Measurements from ENCODE around the gene RGS3. TPM values are rescaled to one million over a fixed set of nuclear protein-coding genes. Genes with fewer than 3 reads are reported as not detected.

Gene RGS3
- total and polyA plus RNA-seq, 2 donors (not counting 3 experiments of a cell fraction or from before 2014, with no cell fraction given) = 356 to 416 TPM

DNA sequence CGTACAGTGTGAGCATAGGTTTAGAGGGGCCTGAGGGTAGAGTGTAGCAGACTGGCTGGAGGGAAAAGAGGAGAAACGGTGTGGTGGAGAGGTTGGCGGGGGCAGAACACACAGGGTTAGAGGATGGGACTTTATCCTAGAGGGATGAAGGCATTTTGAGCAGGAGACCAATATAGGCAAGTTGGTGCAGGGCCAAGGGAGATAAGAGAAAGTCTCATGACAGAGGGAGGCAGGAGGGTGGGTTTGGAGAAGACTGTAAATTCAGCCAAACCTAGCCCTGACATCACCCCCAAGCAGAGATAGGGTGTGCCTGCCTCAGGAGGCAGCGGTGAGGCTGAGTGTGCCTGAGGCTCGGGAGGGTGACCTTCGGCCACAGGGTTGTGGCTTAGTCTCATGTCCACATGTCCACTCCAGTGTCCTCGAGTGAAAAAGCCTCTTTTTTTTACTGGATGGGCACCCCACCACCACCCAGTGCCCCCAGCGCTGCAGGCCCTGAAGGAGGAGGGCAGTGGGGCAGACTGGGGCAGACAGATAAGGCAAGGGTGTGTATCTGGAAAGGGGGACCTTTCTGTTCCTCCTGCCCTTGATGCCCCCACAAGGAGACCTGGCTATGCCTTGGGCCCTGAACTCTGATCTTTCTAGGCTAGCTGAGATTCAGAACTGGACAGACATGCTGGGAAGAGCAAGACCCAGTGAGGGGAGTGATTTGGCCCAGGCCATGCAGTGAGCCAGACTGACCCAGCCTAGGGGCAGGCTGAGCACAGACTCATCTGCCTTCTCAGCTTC is 108.7 kb downstream of the RGS3 start:
- CTCF ChIA-PET = interaction anchor here (1.1 to 1.2 kb wide), 2 partner anchors 22 to 83 kb away, joined by 3 to 4 read pairs; no protein-coding TSS in a partner anchor
- H3K27me3 ChIP-seq (ENCODE audit: control insufficient read depth in 2 of 2, insufficient read depth in 2 of 2, low read length in 2 of 2) = no peaks in the 10 kb centered on the region
- no peak overlapping the region for H3K4me2 ChIP-seq (ENCODE audit: insufficient read depth, low read length)
- H3K79me2 ChIP-seq (ENCODE audit: control insufficient read depth, insufficient read depth, low read length) = peaks cover 7% of the 10 kb centered on the region
- intact Hi-C loops (cut with micrococcal nuclease) = no loop called here
- no peak for TF ChIP-seq GATA2 (IDR thresholded peaks at IDR 0.05; ENCODE audit: insufficient read depth, insufficient read length, low read depth, low read length)
- no peak for TF ChIP-seq FOS (IDR thresholded peaks at IDR 0.05; ENCODE audit: borderline replicate concordance, insufficient read depth, low read length)
- no peak for TF ChIP-seq POLR2A (IDR thresholded peaks at IDR 0.05; ENCODE audit: low read depth, low read length)
- no peak overlapping the region for H3K27ac ChIP-seq (ENCODE audit: insufficient read depth, low read depth, low read length)
- peaks cover 2% of the 10 kb centered on the region for H3K4me1 ChIP-seq (ENCODE audit: control insufficient read depth, extremely low read depth, insufficient read depth, low read length)
- DNase-seq (ENCODE audit: low read depth, low spot score) = no peak
- no peak overlapping the region for H3K4me3 ChIP-seq (replicated peaks in 1 of 3; ENCODE audit: insufficient read depth in 1 of 3, low read depth in 1 of 3, low read length in 3 of 3)
- dilution Hi-C loops (cut with MboI; ENCODE audit: extremely low pct_ligation_motif_present, low sequenced_read_pairs) = no loop called here
- FAIRE-seq = no peak
- H3K9ac ChIP-seq (replicated peaks; ENCODE audit: extremely low read depth, insufficient read depth, low read length) = no peak overlapping the region
- BruUV-seq (replicated peaks) = no TSS peak
- no peaks in the 10 kb centered on the region for H4K20me1 ChIP-seq (replicated peaks; ENCODE audit: control insufficient read depth, extremely low read depth, insufficient read depth, low read length)
- POLR2A ChIA-PET = no interaction called here
- H3K9me1 ChIP-seq (replicated peaks; ENCODE audit: control insufficient read depth, extremely low read depth, insufficient read depth, low read length) = no peaks in the 10 kb centered on the region
- no peak overlapping the region for H2AFZ ChIP-seq (ENCODE audit: low read depth, low read length)
- H3K9me3 ChIP-seq (replicated peaks; ENCODE audit: control insufficient read depth, insufficient read depth, low read length) = no peaks in the 10 kb centered on the region
- H3K36me3 ChIP-seq (ENCODE audit: control insufficient read depth in 2 of 2, extremely low read depth in 1 of 2, insufficient read depth in 2 of 2, low read length in 2 of 2) = peaks cover 0 to 29% of the 10 kb centered on the region in 2 experiments

DNA sequence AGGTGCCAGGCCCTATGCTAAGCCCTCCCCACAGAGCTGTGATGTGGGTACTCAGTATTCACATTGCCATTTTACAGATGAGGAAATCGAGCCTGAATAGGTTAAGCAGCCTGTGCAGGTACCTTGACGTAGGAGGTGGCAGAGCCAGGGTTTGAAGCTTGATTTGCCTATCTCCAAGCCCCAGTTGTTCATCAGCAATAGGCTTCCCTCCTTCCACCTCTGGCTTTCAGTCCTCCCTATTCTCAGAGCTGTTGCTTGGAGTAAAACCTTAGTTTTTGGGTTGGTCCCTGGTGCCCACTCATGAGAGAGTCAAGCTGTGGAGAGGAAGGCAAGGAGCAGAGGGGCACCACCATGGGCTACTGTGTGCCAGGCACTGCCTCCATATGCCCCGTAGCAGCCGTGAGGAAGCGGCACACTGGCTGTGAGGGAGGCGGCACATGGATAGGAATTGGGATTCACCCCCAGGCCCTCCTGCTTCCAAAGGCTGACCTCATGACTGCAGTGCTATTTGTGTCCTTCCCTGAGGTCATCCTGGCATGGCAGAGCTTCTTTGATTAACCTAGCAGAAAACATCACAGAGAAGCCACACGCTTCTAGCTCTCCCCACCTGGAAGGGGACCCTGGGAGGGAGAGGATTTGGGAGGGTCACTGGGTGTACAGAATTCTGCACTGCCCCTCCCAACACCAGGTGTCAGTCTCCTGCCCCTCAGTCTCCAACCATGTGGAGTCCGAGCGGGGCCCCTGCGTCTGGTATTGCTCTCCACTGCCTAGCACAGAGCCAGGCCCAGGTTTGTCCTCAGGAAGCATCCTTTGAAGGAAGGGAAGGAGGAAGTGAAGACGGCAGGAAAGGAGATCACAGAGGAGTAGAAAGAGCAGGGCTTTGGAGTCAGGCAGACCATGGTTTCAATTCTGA is 109.8 kb downstream of the RGS3 start:
- Histone ChIP-seq H3K4me1 (ENCODE audit: control insufficient read depth, extremely low read depth, insufficient read depth, low read length) (peaks cover 12% of the 10 kb centered on the region), H3K4me3 (replicated peaks in 1 of 3; ENCODE audit: insufficient read depth in 1 of 3, low read depth in 1 of 3, low read length in 3 of 3) (no peak overlapping the region), H3K9ac (replicated peaks; ENCODE audit: extremely low read depth, insufficient read depth, low read length) (no peak overlapping the region), H3K9me3 (replicated peaks; ENCODE audit: control insufficient read depth, insufficient read depth, low read length) (no peaks in the 10 kb centered on the region), H3K9me1 (replicated peaks; ENCODE audit: control insufficient read depth, extremely low read depth, insufficient read depth, low read length) (no peaks in the 10 kb centered on the region), H4K20me1 (replicated peaks; ENCODE audit: control insufficient read depth, extremely low read depth, insufficient read depth, low read length) (no peaks in the 10 kb centered on the region), H3K27ac (ENCODE audit: insufficient read depth, low read depth, low read length) (no peak overlapping the region), H2AFZ (ENCODE audit: low read depth, low read length) (no peak overlapping the region), H3K4me2 (ENCODE audit: insufficient read depth, low read length) (no peak overlapping the region), H3K79me2 (ENCODE audit: control insufficient read depth, insufficient read depth, low read length) (peaks cover 11% of the 10 kb centered on the region), H3K27me3 (ENCODE audit: control insufficient read depth in 2 of 2, insufficient read depth in 2 of 2, low read length in 2 of 2) (no peaks in the 10 kb centered on the region), H3K36me3 (ENCODE audit: control insufficient read depth in 2 of 2, extremely low read depth in 1 of 2, insufficient read depth in 2 of 2, low read length in 2 of 2) (peaks cover 0 to 27% of the 10 kb centered on the region in 2 experiments)
- intact Hi-C loops (cut with micrococcal nuclease) (no loop called here), dilution Hi-C loops (cut with MboI; ENCODE audit: extremely low pct_ligation_motif_present, low sequenced_read_pairs) (no loop called here)
- CTCF ChIA-PET = interaction anchor here (1.1 kb wide), 1 partner anchor 82 kb away, joined by 3 read pairs; no protein-coding TSS in a partner anchor
- no peak for FAIRE-seq
- POLR2A ChIA-PET = no interaction called here
- TF ChIP-seq FOS (IDR thresholded peaks at IDR 0.05; ENCODE audit: borderline replicate concordance, insufficient read depth, low read length) (no peak), POLR2AphosphoS5 (IDR thresholded peaks at IDR 0.05; ENCODE audit: insufficient read depth, low read depth, low read length) (no peak), JUN (IDR thresholded peaks at IDR 0.05; ENCODE audit: borderline replicate concordance, insufficient read depth, insufficient read length, low read depth) (no peak), CTCF (IDR thresholded peaks at IDR 0.05; ENCODE audit: extremely low read depth in 1 of 2, insufficient read depth in 1 of 2, low read depth in 1 of 2, low read length in 2 of 2) (no peak), GATA2 (IDR thresholded peaks at IDR 0.05; ENCODE audit: insufficient read depth, insufficient read length, low read depth, low read length) (no peak), POLR2A (IDR thresholded peaks at IDR 0.05; ENCODE audit: low read depth, low read length) (no peak), EZH2 (IDR thresholded peaks at IDR 0.05; ENCODE audit: borderline replicate concordance, low read depth, low read length, severe bottlenecking) (no peak), MYC (IDR thresholded peaks at IDR 0.05; ENCODE audit: low read depth, low read length) (no peak)
- TF ChIP-seq, protein P1, sequence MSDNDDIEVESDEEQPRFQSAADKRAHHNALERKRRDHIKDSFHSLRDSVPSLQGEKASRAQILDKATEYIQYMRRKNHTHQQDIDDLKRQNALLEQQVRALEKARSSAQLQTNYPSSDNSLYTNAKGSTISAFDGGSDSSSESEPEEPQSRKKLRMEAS (IDR thresholded peaks at IDR 0.05; ENCODE audit: insufficient read depth, insufficient read length) = no peak
- DNase-seq (ENCODE audit: low read depth, low spot score) = no peak
- no TSS peak for BruUV-seq (replicated peaks)
